NCI-H524 treated with DMSO at 0.1 percent for 48 hours (cell line): ENCODE measurements around the gene PLEKHS1.
"Not testable (repeated sequence)": the region's sequence is repeated elsewhere in the genome, so short reads cannot be mapped to it uniquely, and the experiment has no call there.

Experiments
- DNase-seq: peaks from one replicate; lab custom pipeline; 2025; lab: John Stamatoyannopoulos, UW

PLEKHS1 gene

DNA sequence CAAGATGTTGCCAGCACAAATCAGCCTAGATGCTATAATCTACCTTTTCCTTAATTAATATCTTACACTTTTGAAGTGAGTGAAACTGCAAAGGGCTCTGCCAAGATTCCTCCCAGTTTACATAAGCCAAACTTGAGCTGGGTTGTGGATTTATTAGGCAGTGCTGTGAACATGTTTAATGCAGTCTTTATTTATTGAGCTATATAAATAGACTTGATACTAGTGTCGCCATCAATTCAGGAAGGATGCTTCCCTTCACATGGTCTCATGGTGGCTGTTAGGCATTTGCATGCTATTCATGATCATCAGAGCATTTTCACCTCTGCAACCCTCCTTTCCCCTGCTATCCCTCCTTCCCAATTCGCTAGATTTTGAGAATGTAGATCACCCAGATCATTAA lies 40.2 kb downstream of the PLEKHS1 start:
- no peak for DNase-seq

DNA sequence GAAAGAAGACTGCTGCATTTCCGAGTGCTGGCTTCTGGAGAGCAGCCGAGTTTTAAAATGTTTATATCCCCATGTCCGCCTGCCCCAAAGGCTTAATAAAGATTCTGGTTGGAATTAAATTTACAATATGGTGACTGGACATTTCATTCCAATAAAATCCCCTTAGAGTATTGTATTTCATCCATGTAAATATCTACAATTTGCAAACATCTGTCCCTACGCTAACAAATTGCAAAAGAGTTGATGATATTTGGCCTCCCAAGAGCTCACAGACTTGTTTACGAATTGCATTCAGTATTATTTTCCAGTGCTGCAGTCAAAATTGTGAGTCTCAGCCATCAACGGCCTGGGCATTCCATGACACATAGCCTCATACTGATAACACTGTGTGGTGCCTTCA lies 50.1 kb downstream of the PLEKHS1 start:
- DNase-seq = no peak

DNA sequence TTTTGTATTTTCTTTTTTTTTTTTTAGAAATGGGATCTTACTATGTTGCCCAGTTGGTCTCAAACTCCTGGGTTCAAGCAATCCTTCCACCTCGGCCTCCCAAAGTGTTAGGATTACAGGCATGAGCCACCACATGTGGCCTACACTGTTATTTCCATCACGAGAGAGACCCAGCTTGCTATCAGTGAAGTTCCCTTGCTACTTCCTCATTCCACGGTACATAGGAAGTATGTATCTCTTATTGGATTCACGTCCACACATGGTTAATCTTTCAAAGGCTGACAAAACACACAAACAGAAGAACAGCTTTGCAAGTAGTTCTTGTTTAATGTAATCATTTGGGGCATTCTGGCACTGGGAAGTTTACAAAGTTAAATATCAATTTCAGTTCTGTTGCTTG lies 51.5 kb downstream of the PLEKHS1 start:
- no peak for DNase-seq

DNA sequence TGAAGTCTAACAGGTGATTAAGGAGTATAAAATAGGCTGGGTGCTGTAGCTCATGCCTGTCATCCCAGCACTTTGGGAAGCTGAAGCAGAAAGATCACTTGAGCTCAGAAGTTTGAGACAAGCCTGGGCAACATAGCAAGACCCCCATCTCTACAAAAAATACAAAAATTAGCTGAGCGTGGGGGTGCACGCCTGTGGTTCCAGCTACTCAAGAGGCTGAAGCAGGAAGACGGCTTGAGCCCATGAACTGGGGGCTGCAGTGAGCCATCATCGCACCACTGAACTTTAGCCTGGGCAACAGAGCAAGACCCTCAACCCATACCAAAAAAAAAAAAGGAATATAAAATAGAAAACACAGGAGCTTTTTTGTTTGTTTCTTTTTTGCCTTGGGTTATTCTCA lies 55.0 kb downstream of the PLEKHS1 start:
- DNase-seq = no peak

DNA sequence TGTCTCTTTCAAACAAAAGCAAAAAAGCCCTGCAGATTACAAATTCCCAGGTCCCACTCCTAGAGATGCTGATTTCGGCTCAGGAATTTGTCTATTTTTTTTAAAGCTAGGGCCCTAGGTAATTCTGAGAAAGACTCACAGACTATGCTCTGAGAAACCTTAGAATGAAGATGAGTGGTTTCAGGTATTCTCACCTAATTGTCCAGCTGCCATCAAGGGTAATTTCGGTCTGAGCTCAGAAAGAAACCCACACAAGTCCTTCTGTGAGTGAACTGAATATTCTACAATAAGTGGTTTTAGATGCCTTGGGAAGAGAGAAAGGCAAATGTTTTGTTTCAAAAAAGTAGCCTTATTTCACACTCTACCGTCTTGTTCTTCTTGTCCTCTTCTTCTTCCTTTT lies 56.7 kb downstream of the PLEKHS1 start:
- no peak for DNase-seq

DNA sequence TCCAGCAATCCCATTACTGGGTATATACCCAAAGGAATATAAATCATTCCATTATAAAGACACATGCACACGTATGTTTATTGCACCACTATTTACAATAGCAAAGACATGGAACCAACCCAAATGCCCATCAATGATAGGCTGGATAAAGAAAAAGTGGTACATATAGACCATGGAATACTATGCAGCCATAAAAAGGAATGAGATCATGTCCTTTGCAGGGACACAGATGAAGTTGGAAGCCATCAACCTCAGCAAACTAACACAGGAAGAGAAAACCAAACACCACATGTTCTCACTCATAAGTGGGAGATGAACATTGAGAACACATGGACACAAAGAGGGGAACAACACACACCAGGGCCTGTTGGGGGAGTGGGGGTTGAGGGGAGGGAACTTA lies 63.2 kb downstream of the PLEKHS1 start:
- DNase-seq = not testable (repeated sequence)

DNA sequence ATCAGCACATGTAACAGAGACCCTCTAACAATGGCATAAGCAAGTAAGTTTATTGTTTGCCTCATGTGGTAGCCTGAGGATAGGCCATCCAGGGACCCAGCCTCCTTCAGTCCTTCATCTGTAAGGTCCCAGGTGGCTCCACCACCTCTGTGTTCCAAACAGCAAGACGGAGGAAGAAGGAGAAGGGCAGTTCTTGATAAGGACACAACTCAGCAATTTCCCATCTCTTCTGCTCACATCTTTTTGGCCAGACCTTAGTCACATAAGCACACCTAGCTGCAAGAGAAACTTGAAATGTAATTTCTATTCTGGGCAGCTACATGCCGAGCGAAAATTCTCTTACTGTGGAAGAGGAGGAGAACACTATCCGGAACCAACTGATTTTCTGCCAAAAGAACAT lies 68.5 kb downstream of the PLEKHS1 start:
- no peak for DNase-seq

DNA sequence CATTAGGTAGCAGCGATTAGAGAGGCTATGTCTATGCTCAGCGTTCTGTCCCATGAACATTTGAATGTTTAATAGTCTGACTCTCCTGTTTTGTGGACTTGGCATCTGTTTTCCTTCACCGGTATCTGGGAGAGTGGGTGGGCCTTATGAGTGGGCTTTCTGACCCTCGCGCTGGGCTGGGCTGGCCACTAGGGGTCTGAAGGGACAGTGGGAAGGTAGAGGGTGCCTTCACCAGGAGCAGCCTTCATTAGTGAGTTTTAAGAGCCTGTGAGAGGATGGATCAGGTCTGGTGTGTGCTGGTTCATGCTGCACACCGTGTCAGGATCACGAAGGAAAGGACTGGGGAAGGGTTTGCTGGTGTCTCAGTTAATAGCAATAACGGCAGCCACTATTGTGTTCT lies 69.0 kb downstream of the PLEKHS1 start:
- DNase-seq = no peak

DNA sequence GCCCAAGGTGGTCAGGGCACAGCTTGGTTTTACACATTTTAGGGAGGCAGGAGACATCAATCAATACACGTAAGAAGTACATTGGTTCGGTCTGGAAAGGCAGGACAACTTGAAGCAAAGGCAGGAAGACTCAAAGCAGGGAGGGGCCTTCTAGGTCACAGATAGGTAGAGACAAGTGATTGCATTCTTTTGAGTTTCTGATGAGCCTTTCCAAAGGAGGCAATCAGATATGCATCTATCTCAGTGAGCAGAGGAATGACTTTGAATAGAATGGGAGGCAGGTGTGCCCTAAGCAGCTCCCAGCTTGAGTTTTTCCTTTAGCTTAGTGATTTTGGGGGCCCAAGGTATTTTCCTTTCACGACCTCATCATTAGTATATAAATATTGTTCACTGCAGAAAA lies 69.8 kb downstream of the PLEKHS1 start:
- not testable (repeated sequence) for DNase-seq

DNA sequence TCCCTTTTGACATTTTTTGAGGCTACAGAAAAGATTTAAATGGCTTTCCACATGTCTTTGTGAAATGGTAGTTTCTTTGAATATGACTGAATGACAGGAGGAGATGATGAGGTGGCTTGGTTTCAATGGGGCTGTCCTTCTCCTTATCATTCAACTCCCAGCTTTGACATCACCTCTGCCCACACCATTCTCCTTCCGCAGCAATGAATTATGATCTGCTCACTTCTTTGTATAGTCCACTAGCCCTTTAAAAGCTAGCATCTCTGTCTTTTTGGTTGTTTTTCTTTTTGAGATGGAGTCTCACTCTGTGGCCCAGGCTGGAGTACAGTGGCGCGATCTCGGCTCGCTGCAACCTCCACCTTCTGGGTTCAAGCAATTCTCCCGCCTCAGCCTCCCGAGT lies 70.7 kb downstream of the PLEKHS1 start:
- DNase-seq = no peak

DNA sequence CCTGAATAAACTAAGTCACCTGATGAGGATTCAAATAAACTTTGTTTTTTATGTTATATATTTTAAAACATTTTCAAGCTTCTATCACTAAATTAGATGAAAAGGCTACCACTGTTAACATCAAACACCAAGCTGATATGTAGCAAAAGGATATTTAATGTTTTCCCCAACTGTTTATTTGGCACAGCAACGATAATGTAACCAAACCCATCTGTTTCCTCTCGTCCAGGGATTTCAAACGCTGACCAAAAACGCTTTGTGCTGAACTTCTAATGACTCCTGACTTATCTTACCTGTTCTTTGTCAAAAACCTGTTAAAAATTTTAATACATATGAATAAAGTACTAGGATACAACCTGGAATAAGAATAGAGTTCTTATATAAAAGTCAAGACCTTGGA lies 71.9 kb downstream of the PLEKHS1 start:
- no peak for DNase-seq

DNA sequence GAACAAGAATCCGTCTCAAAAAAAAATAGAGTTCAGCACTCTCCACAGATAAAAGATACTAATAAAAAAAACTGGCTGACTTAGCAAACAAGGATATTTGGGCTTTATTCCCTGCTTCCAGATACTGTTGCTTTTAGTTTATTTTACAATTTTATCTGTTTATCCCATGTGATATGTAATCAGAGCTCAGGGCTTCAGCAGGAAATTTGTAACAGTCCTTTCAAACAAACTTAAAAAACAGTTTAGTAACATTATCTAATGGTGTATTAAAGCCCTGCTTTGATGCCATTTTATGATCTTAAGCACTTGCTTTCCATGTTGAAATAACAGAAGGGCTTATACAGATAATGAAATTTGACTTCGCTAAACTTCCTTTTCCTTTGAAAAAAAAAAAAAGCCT lies 74.3 kb downstream of the PLEKHS1 start:
- no peak for DNase-seq

DNA sequence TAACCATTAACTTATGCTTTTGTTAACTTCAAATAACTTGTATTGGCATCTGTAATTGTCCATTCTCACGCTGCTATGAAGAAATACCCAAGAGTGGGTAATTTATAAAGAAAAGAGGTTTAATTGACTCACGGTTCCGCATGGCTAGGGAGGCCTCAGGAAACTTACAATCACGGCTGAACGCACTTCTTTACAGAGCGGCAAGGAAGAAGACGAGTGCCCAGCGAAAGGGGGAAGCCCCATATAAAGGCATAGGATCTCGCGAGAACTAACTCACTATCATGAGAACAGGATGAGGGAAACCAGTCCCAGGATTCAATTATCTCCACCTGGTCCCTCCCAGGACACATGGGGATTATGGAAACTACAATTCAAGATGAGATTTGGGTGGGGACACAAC lies 77.1 kb downstream of the PLEKHS1 start:
- not testable (repeated sequence) for DNase-seq
